Right forelimb (tissue), 1 donor: ENCODE measurements around the gene ZFHX3.
A peak's percentile ranks its signal among the peaks of the same experiment; 100 is the strongest.

Experiments
- DNase-seq: peaks from one replicate; pipeline ENCODE4 v3.0.0-alpha.2; 2018

Gene ZFHX3

GRCh38 chr16:72924927-72925630, 122.8 kb downstream of the ZFHX3 start:
- DNase-seq: no peak

- DNase-seq: no peak
Measured at GRCh38 chr16:72924537-72924926, 123.4 kb downstream of the ZFHX3 start.

- DNase-seq: no peak
Measured at GRCh38 chr16:72923757-72924156, 124.2 kb downstream of the ZFHX3 start.

- DNase-seq: no peak
Measured at GRCh38 chr16:72922714-72923113, 125.2 kb downstream of the ZFHX3 start.

GRCh38 chr16:72921620-72922019, 126.3 kb downstream of the ZFHX3 start:
- DNase-seq: peak; percentile 60

- DNase-seq: no peak
Measured at GRCh38 chr16:72921106-72921505, 126.8 kb downstream of the ZFHX3 start.

GRCh38 chr16:72917051-72917450, 130.9 kb downstream of the ZFHX3 start:
- DNase-seq: no peak

GRCh38 chr16:72915331-72915730, 132.6 kb downstream of the ZFHX3 start:
- DNase-seq: no peak

GRCh38 chr16:72913551-72913950, 134.4 kb downstream of the ZFHX3 start:
- no peak for DNase-seq

GRCh38 chr16:72911971-72912370, 136.0 kb downstream of the ZFHX3 start:
- no peak for DNase-seq

- no peak for DNase-seq
Measured at GRCh38 chr16:72910875-72911274, 137.1 kb downstream of the ZFHX3 start.

- no peak for DNase-seq
Measured at GRCh38 chr16:72910381-72910780, 137.5 kb downstream of the ZFHX3 start.

GRCh38 chr16:72909196-72909595, 138.7 kb downstream of the ZFHX3 start:
- no peak for DNase-seq

- no peak for DNase-seq
Measured at GRCh38 chr16:72908362-72909167, 139.4 kb downstream of the ZFHX3 start.

- no peak for DNase-seq
Measured at GRCh38 chr16:72905581-72905980, 142.3 kb downstream of the ZFHX3 start.

- DNase-seq: no peak
Measured at GRCh38 chr16:72903176-72903575, 144.8 kb downstream of the ZFHX3 start.

GRCh38 chr16:72902206-72902605, 145.7 kb downstream of the ZFHX3 start:
- no peak for DNase-seq

- DNase-seq: no peak
Measured at GRCh38 chr16:72901000-72901627, 146.8 kb downstream of the ZFHX3 start.

- DNase-seq: no peak
Measured at GRCh38 chr16:72898216-72898825, 149.6 kb downstream of the ZFHX3 start.

GRCh38 chr16:72897707-72898106, 150.2 kb downstream of the ZFHX3 start:
- no peak for DNase-seq

- DNase-seq: no peak
Measured at GRCh38 chr16:72896485-72897118, 151.3 kb downstream of the ZFHX3 start.

GRCh38 chr16:72895951-72896350, 152.0 kb downstream of the ZFHX3 start:
- DNase-seq: no peak
